ENCODE measurements around the gene KIRREL3. TPM values are rescaled to one million over a fixed set of nuclear protein-coding genes. Genes with fewer than 3 reads are reported as not detected.

Gene KIRREL3
- total RNA-seq, 1 donor from 2014 or later = 0.92 TPM

DNA sequence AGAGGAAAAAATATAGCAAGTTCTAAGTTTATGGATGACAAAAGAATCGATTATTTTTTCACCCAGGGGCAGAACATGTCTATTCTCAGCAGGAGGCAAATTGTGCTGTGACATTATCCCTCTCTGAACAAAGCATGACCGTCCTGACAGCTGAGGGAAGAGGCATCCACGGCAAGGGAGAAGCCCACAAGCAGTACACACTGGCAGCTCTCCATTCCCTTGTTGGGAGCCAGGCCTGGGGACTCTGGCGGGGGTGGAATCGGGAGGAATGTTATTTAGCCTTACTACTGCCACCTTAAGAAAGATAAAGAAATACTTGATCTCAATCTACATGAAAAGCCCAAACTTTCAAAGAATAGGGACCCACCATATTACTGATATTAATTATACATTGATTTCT, 3.4 kb downstream of the KIRREL3 start:
- DNase-seq = peak; percentile 66

DNA sequence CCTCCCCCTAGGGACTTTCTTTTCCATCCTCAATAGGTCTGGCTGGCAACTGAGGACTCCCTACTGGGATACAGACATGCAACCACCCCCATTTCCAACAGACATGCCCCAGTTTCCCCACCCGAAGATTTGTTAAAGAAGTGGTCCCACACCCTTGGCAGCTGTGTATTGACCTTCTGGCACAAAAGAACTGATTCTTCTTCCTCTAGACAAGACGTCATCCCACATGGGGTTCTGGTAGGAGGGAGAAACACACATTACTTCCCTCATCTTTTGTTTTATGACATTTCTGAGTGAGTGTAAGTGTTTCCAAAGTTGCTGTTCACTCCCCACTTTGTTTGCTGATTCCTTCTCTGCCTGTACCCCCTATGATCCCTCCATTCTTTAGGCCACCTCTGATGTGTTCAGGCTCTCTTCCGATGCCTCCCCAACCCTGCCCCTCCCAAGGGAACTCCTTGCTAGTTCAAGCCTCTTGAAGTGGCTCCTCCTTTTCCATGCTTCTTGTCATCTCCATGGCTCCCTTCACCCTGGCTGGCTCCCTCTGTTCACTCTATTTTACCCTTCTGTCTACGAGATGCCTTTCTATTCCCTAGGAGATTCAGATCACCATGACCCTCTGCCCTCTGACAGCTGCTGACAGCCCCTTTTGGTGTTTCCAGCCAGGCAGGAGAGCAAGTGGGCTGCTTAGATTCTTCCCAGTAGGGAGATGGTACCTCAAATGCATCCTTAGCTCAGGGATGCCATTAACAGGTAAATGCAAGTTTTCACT, 4.3 kb downstream of the KIRREL3 start:
- DNase-seq = no peak

DNA sequence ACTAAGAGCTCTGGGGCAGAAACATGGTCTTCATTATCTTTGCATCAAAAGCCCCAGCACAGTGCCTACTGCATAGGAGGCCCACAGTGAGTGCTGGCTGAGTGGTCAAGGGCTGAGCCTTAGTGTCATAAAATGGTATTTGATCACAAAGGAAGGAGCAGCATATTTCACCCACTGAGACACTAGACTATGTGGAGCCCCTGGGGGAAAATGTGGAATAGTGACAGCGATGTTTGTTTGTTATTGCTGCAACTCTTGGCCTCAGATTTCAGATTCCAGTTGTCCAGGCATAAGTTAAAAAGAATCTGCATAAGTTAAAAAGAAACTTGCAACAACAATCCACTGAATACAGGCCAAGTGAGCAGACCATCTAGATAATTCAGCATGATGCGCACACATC, 7.0 kb downstream of the KIRREL3 start:
- no peak for DNase-seq

DNA sequence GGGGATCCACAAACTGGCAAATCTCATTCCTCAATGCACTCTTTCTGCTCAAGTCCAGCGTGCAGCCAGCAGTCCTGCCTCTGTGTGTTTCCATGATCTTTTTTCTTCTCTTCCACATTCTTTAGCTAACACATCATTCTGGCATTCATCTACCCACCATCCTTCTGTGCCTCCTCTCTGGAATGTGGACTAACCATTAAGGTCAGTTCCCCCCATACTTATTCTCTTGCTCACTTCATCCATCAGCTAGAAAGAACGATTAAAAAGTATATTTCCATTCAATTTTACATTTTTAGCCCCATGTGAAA, 7.8 kb downstream of the KIRREL3 start:
- no peak for DNase-seq

DNA sequence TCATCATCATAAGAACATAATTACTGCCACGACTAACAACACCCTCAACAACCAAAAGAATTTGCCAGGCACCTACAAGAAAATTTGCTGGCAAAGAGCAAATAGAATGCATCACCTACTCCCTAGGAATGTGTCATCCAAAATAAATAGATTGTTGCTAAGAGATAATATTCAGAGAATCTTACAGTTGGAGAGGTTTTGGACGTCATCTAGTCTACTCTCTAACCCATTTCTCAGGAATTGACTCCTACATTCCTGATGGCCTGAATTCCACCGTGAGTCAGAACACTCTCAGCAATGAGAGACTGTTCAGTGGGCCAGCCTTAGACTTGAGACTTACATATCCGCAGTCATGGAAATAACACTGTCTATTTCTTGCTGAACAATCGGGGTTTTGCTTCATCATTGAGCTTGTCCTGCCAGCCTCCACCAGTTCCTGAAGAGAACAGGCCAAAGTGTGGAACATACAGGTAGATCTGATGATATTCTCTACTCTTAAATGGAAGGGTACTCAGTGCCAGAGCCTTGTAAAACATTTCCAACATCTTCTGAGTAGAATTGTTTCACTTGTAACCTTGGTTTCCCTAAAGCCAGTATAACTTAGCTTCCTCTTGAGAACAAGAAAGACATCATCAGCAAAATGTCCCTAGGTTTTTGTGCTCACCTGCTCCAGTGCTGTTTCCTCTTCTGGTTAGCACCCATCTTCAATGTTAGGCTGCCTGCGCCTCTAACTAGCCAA, 8.3 kb downstream of the KIRREL3 start:
- DNase-seq = no peak

DNA sequence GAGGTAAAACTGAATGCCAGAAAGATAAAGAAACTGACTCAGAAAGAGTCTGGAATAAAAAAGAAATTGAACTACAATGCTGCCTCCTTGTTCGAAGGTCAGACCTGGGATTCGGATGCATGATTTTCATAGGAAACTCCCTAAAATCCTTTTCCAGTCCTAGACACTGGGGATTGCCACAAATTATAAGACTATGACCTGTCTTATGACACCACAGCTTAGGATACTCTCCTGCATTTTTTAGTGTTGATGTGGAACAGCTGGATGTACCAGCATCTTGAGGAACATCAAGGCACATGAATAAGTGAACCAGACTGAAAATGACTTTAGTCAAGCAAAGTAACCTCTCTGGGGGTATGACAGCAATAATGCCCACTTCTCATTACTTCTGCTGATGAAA, 9.0 kb downstream of the KIRREL3 start:
- DNase-seq = no peak

DNA sequence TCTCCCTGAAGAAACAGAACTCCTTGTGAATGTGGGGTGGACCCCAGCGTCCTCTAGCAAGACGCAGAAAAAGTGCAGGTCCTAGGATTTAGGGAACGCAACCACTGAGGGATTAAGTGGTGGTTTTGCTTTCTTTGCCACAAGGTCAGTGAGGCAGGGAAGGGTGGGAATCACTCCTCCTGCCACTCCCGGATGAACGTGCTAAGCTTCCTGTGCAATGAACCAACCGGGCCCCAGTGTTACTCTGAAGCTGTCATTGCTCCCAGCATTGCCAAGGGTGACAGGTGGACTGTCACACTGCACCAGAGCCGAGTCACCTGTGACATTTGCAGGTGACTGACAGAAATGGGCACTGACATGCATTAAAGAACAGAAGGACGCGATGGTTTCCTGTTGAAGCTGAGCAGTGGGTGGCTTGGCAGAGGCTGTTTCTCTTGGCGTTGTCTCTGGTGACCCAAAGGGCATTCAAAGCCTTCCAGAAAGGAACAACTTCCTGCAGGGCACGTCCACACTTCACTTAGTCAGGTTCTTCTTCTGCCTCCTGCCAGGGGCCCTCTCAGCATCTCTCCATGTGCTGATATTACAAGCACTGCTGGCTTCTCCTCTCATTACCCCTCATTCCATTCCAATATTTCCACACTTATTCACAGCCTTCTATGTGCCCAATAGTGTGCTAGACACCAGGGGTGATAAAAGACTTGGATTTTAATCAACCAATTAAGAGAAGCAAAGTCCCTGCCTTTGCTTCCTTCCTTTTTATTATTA, 9.7 kb downstream of the KIRREL3 start:
- DNase-seq = no peak

DNA sequence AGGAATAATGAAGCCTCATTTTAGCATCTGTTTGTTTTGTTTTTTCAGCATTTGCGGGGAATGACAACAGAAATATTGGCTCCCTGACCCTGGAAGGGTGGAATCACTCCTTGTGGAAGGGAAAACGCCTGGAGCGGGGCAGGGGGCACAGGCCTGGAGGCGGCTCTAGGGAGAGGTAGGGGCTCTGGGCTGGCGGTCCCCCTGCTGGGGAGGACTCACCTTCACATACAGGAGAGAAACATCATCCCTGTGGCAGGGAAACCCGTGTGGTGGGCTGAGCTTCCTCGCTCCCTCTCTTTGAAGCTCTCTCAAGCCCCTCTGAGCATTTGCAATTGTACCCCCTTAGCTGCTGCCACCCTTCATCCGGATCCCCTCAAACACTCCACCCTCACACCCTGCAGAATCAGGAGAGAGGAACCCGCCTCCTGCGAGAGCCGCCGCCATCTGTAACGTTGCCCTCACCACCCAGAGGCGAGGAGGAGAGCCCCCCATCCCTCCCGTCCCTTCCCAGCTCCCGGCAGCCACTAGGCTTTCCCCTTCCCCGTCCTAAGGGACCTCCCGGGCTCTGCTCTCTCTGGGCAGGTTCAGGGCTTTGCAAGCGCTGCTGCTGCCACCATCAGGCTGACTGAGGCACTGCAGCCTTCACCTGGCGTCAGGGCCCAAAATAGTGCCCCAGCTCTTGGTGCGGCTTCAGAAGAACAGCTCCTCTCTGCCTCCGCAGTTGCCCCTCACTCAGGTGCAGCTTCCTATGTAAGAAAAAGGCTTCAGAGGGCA, 10.4 kb downstream of the KIRREL3 start:
- peak; percentile 85 for DNase-seq

DNA sequence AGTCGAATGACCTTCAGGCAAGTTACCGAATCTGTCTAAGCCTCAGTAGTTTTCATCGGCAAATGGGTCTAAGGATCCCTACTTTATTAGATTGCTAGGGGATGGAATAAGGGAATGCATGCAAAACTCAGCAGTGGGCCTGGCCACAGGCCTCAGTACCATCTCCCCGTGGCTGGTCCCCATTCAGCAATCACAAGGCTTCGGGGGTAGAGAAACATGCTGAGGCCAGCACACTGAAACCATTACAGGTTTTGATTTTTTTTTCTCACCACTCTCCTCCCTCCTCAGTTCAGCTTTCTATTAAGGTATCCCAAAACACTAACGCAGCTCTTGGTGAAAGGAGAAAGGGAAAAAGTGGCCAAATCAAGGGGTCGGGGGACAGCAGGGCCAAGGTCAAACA, 11.9 kb downstream of the KIRREL3 start:
- DNase-seq = no peak

DNA sequence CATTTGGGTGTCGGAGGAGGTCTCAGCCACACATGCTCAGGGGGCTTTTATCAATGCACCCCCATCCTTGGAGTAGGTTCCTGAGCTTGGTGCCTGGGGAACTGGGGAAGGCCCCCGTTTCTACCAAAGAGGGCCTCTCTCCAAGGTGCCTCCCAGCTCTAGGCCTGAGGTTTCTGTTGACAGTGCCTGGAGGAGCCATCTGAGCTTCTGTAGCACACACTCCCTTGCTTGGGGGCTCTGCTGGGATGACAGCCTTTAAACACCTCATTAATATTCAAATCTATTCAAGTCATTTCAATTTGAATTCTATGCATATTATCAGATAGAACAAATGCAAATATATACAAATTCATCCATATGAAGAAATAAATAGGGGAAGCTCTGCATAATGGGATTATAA, 18.9 kb downstream of the KIRREL3 start:
- DNase-seq = no peak

DNA sequence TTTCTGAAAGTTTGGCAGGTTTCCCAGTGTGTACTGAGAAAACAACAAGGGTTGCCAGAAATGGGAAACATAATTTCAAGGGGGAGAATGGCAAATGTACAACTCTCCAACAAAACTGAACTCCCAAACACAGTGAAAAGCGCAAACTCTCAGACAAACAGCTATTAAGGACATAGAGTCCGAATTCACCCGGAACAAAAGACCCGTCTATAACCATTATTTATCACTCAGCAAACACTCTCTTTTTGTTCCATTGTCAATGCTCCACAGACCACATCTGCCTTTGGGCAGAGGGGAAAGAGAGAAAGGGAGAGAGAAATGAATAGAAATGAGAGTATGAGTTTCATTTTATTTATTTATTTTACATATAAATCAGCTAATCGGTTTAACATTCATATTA, 21.7 kb downstream of the KIRREL3 start:
- no peak for DNase-seq

DNA sequence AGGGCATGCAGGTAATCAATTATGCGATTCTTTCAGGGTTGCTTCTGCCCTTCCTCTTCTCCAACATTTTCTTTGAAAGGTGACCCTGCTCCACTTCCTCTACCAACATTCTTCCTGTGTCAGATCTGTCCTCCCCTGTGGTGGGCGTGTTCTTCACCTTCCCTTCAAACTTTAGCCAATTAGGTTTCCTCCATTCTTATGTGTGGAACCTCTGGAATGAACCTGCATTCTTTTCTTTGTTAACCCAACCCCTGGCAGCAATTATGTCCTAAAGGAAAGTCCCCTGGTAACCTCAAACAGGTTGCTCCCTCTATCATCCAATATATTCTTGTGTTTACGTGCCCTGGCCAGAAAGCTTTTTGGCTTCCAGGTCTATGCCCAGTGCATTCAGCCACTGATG, 22.4 kb downstream of the KIRREL3 start:
- DNase-seq = no peak

DNA sequence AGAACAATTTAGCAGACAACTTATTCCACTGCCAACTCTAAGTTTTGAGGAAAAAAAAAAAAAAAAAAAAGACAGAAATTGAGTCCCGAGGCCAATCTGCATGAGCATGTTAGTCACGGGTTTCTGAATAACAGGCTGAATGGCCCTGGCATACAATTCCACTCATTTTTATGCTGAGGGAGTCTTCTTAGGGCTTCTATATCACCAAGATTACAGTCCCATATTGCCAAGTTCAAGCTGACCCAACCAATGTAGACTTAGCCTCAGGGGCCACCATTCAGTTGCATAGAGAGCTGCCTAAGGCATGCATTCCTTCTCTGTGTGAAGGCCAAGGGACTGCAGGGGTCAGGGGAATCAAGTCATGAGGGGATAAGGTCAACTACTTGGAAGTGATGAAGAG, 27.5 kb downstream of the KIRREL3 start:
- no peak for DNase-seq

DNA sequence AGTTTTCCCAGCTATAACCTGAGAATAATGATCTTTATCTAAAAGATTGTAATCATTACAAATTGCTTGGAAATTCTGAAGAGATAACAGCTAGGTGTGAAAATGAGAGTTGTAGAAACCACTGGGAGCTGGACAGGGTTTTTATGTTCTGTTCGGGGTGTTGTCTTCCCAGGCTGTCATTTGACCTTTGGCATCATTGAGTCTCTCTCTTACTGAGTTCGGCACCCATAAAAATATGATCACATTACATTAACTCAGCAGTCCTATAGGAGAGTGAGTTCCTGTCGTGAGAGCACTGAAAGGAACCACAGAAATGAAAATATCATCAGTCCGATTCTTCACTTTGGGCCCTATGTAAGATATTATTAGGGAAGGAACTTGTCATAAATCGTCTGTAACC, 29.3 kb downstream of the KIRREL3 start:
- DNase-seq = no peak

DNA sequence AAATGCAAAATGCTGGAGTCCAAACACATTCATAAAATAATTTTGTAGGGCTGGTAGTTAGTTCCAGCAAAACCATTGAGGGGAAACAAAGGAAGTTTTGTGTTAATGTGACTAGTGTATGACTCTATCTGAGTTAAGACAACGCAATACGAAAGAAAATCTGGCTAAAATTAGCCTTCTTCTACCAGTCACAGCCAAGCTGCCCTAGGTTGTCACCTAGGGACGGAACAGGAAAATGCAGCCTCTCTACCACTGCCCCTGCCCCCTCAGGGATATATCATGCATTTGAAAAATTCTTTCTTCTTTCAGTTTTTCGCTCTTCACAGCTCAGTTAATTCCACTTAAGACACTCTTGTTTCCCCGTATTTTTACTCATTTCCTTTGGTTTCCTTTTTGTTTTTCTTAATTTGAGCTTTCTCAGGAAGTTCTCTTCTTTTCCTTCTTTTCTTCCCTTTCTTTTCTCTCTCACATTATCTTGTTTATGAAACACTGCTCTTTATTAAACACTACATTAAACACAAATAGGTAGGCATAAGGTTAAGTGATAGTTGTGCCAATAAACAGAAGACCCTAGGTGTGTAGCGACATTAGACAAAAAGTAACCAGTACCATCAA, 30.6 kb downstream of the KIRREL3 start:
- DNase-seq = peak; percentile 5

DNA sequence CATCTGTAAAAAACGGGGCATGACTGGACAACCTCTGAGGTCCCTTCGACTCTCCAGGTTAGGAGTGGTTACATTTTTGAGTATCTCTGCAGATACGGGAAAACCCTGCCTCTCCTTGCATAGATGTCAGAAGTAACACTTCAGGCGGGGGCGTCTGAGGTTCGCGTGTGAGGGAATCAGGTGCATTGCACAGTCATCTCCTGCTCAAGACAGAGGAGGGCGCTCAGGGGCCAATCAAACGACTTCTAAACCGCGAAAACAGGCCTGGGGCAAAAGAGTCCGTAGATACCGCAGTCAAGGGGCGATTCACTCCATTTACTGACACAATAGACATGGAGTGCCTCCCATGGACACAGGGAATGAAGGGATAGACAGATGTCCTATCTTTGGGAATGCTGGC, 31.7 kb downstream of the KIRREL3 start:
- DNase-seq = no peak

DNA sequence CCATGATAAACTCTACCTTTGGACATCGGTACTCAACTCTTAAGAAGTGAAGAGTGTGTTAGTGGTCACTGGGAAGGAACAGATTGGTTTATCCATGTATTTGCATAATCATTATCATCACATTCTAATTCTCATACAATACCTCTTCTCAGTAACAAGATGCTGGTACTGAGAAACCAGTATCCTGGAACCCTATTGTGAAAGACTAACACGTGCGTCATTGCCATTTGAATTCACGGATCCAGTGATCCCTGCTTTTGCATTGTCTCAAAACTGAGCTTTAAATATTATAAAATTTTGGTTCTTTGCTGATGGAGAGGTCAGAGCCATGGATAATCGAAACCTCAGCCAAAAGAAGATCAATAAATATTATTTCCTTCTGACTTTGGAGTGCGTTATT, 35.2 kb downstream of the KIRREL3 start:
- no peak for DNase-seq

DNA sequence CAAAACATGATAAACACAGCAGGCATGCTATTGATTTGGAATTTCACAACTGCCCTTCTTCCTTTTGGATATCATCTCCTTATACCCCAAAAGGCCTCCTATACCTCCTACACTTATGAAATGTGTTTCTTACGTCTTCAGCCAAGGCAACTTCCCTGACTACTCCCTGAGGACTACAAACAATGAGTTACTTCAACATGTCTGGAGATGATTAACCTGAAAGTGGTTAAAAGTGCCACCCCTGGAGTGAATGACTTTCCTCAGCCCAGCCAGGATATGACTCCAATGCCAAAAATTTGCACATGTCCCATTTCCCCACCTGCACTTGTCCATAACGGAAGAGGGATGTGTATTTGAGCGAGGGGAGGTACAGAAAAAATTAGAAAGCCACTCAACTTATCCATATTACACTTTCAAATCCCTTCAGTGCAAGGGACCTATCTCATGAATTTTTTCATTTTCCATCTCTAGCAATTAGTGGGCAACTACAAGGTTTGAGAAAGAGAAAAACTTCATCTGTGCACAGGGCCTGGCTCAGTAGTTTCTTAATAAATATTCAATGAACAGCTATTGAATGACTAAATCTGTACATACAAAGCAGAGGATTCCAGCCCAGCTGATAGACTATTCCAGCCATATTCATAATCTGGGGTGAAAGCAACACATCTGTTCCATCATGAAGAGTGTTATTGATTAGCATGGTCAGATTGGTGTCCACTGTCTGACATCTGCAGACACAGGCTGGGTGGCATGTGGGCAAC, 36.8 kb downstream of the KIRREL3 start:
- peak; percentile 15 for DNase-seq

DNA sequence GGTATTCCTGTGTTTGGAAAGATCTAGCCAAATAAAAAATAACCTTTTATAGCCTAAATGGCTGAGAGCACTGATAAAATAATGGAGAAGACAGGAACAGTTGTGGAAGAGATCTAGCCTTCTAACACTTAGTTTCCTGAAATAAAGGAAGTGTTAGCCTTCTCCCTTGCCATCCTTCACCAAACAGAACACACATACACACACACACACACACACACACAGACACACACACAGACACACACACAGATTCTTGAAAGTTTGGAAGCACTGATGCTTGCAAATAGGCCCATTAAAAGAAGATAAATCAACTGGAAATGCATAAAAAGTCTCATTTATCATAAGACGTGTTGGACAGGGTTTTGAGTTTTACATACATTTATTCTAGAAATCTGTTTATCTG, 37.5 kb downstream of the KIRREL3 start:
- no peak for DNase-seq

DNA sequence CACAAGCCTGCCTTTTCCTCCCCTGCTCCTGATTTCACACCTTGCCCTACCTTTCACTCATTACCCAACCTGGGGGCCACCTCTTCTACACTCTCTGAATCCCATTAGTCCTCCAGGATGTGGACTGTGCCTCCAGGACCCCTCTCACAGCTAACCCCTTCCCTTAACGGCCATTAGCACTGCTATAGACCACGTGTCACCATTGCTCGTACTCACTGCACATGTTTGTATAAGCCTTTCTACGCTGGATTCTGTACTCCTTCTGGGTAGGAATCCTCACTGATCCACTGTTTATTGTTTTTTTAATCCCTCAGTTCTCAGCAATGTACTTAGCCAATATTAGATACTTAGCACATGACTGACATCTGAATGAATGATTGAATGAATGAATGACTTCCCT, 40.9 kb downstream of the KIRREL3 start:
- DNase-seq = no peak

DNA sequence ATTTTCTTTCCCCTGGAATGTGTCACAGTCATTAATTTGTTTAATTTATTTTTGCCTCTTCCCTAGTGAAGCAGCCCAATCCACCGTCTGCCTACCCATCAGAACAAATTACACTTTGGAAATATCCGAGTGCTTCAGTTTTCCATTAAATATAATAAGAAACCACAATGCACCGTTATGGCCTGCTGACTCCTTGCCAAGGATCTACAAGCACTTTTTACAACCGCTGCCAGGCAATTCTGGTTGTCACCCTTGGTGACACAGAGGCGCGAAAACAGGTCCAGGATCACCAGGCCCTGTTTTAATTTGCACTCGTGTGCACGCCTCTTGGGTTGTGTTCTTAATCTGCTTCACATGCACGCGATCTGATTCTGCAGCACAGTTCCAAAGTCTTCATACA, 43.9 kb downstream of the KIRREL3 start:
- no peak for DNase-seq
